Heart left ventricle (tissue), 16 donors: ENCODE results near the gene ZNF511. TPM values are rescaled to one million over a fixed set of nuclear protein-coding genes. Genes with fewer than 3 reads are reported as not detected.
A peak's percentile ranks its signal among the peaks of the same experiment; 100 is the strongest.

ENCODE experiments used
- ATAC-seq, 4 donors: fragments of 200-7000 bp; cut with Tn5 transposase; one replicate each; pipeline ENCODE4 v1.9.1; 2020 to 2022; ENCODE audit warnings: moderate library complexity in 4 of 4, mild to moderate bottlenecking in 3 of 4, moderate number of reproducible peaks in 1 of 4
- DNase-seq, 5 donors: peaks; one replicate each; pipeline ENCODE4 v3.0.0-alpha.2; 2020
- H3K27ac ChIP-seq, 12 donors: fragments of 200-600 bp; sonication (generic) in 4 of 12; one replicate each; pipeline versions ENCODE4 v1.5.0 to v1.8.0; 2016 to 2022; ENCODE audit warnings: mild to moderate bottlenecking in 2 of 12
- H3K27me3 ChIP-seq, 9 donors: fragments of 200-600 bp; sonication (generic) in 2 of 9; one replicate each; pipeline versions ENCODE4 v1.5.1 to v1.8.0; 2016 to 2022; ENCODE audit warnings: mild to moderate bottlenecking in 3 of 9
- H3K36me3 ChIP-seq, 9 donors: fragments of 200-600 bp; sonication (generic) in 2 of 9; one replicate each; pipeline versions ENCODE4 v1.5.0 to v1.8.0; 2018 to 2022; ENCODE audit warnings: mild to moderate bottlenecking in 2 of 9
- H3K4me1 ChIP-seq, 12 donors: fragments of 200-600 bp; sonication (generic) in 4 of 12; one replicate each; pipeline versions ENCODE4 v1.5.0 to v1.8.0; 2016 to 2022; ENCODE audit warnings: mild to moderate bottlenecking in 3 of 12
- H3K4me3 ChIP-seq, 12 donors: fragments of 200-600 bp; sonication (generic) in 4 of 12; one replicate each; pipeline versions ENCODE4 v1.5.0 to v1.8.0; 2017 to 2022; ENCODE audit warnings: mild to moderate bottlenecking in 9 of 12, moderate library complexity in 4 of 12
- H3K9me3 ChIP-seq, 12 donors: fragments of 200-600 bp; sonication (generic) in 4 of 12; one replicate each; pipeline versions ENCODE4 v1.5.0 to v1.8.0; 2016 to 2022; ENCODE audit warnings: mild to moderate bottlenecking in 1 of 12
- CTCF ChIP-seq, 12 donors: fragments of 200-600 bp; sonication (generic) in 4 of 12; IDR thresholded peaks; one replicate each; pipeline versions ENCODE4 v1.5.0 to v1.8.0; 2018 to 2022; ENCODE audit warnings: antibody characterized with exemption in 12 of 12, mild to moderate bottlenecking in 5 of 12
- POLR2A ChIP-seq, 2 donors: fragments of 450-650 bp; IDR thresholded peaks; one replicate each; pipeline ENCODE4 v1.6.1; 2017; ENCODE audit warnings: antibody characterized with exemption in 2 of 2, mild to moderate bottlenecking in 2 of 2, moderate library complexity in 2 of 2
- WGBS, 4 donors: extraction: QIAGEN DNeasy Blood & Tissue Kit in 2 of 4; methylation state at CpG; one replicate each; pipeline versions ENCODE4 v1.1.5 to v1.1.7; 2013 to 2018; 5-methylcytosine and 5-hydroxymethylcytosine counted together
- intact Hi-C, 10 donors: fragments of 100-400 bp; cut with DNase I; formaldehyde crosslinking; loops; one replicate each; pipeline versions ENCODE4 v1.11.1 to v1.14.2; 2022
- polyA plus RNA-seq, 2 donors: library from polyadenylated mRNA; stranded (reverse); fragments of 200-250 nt; gene quantifications; one replicate each; pipeline ENCODE4 v1.2.3, GENCODE V29; 2013
- total RNA-seq, 9 donors: library from RNA; depleted of rRNA in 2 of 9; stranded (reverse); fragments of >200 nt in 2 of 9; fragmentation: NEBNext Ultra II Directional in 3 of 9; extraction: Animal tissue kit (Norgen Biotek cat#: 25700) in 3 of 9; gene quantifications; one replicate each; pipeline versions ENCODE4 v1.1.0 to v1.2.4, GENCODE V29; 2016 to 2023
- donor health status: ischemic (EF 13 %, LVEDD 7.1; RV severe dilation, severe dysfunction).
- donor health status: healthy with polysubstance abuse.
- donor health status: DM: no; HTN: yes; CAD: no.
- donor health status: DM: no; HTN: no; CAD: no.
- donor health status: ischemic (EF 25% LVEDD 6.9; RV normal size, moderate dysfunction).
- donor health status: ischemic (EF 25% LVEDD 5.7; RV mildly dilated, moderate dysfunction).
- donor health status: healthy.
- donor health status: DM: yes; HTN: yes; CAD: no.
- donor health status: ischemic (EF 35%, LVEDD 5.7; RV mildly dilated, moderate dysfunction).
- donor health status: nonischemic (EF 11% LVEDD 7.7; RV severe dilation, severe dysfunction).
- donor health status: DM: yes; HTN: yes; CAD: no.
- donor health status: PGD.
- donor health status: ischemic (EF 29% LVEDD 5.4; RV normal size, mild dysfunction).
- donor health status: nonischemic (EF 23%, LVEDD 6.1; RV moderate dilation, normal function).

Gene ZNF511
- total and polyA plus RNA-seq, 11 donors = 34.5 to 80.4 (median 41.8) TPM

GRCh38 chr10:133303206-133303605 is 5.5 kb upstream of the ZNF511 start:
- Histone ChIP-seq H3K27me3 (no peaks in the 10 kb centered on the region), H3K27ac (no peak overlapping the region), H3K36me3 (peaks cover 5 to 53% (median 42%) of the 10 kb centered on the region in 9 donors), H3K4me3 (no peak overlapping the region), H3K4me1 (peaks cover 0 to 33% (median 20%) of the 10 kb centered on the region in 12 donors), H3K9me3 (no peaks in the 10 kb centered on the region)
- TF ChIP-seq CTCF (IDR thresholded peaks at IDR 0.05) (no peak), POLR2A (IDR thresholded peaks at IDR 0.05) (no peak)
- ATAC-seq (no peak), DNase-seq (peak in 1 of 5 donors; percentile 28)
- WGBS, 4 donors = 78 to 89% (median 82%) methylated on average over 7 to 10 of the region's 10 CpGs
- intact Hi-C loops = no loop called here

GRCh38 chr10:133306097-133306476 is 2.6 kb upstream of the ZNF511 start:
- Histone ChIP-seq H3K4me3 (no peak overlapping the region), H3K4me1 (peaks cover 0 to 38% (median 21%) of the 10 kb centered on the region in 12 donors), H3K27ac (peak overlapping the region in 1 of 12 donors; percentile 99), H3K36me3 (peaks cover 0 to 36% (median 25%) of the 10 kb centered on the region in 9 donors), H3K9me3 (no peaks in the 10 kb centered on the region), H3K27me3 (no peaks in the 10 kb centered on the region)
- ATAC-seq (no peak), DNase-seq (no peak)
- TF ChIP-seq CTCF (IDR thresholded peaks at IDR 0.05) (no peak), POLR2A (IDR thresholded peaks at IDR 0.05) (no peak)
- intact Hi-C loops = loop anchor here in 2 of 10 donors (5.0 kb wide), 3 partner anchors 44 to 86 kb away; partner anchors contain the start of genes MTG1 (in 1 of the 2) and PAOX (in 1 of the 2)
- WGBS, 4 donors = 89 to 94% (median 90%) methylated on average over 5 of the region's 5 CpGs

GRCh38 chr10:133306941-133307379 is 1.8 kb upstream of the ZNF511 start:
- no peak for ATAC-seq
- H3K27ac ChIP-seq = peak overlapping the region in 1 of 12 donors; percentile 99
- 89 to 92% (median 90%) methylated on average over 17 of the region's 17 CpGs for WGBS, 4 donors
- no peaks in the 10 kb centered on the region for H3K27me3 ChIP-seq
- DNase-seq = peak in 1 of 5 donors; percentile 33
- no peak for TF ChIP-seq POLR2A (IDR thresholded peaks at IDR 0.05)
- no peak for TF ChIP-seq CTCF (IDR thresholded peaks at IDR 0.05)
- H3K36me3 ChIP-seq = peaks cover 0 to 37% (median 25%) of the 10 kb centered on the region in 9 donors
- peaks cover 0 to 38% (median 21%) of the 10 kb centered on the region in 12 donors for H3K4me1 ChIP-seq
- peak overlapping the region in 4 of 12 donors; percentile 78 to 99 (median 95) for H3K4me3 ChIP-seq
- no peaks in the 10 kb centered on the region for H3K9me3 ChIP-seq
- intact Hi-C loops = loop anchor here in 2 of 10 donors (5.0 kb wide), 3 partner anchors 45 to 85 kb away; partner anchors contain the start of genes MTG1 (in 1 of the 2) and PAOX (in 1 of the 2)

GRCh38 chr10:133307776-133308420 is 816 bp upstream of the ZNF511 start:
- Histone ChIP-seq H3K27ac (peak overlapping the region; percentile 92 to 99 (median 98)), H3K9me3 (no peaks in the 10 kb centered on the region), H3K4me3 (peak overlapping the region; percentile 78 to 100 (median 97)), H3K36me3 (peaks cover 0 to 37% (median 27%) of the 10 kb centered on the region in 9 donors), H3K27me3 (no peaks in the 10 kb centered on the region), H3K4me1 (peaks cover 0 to 38% (median 21%) of the 10 kb centered on the region in 12 donors)
- ATAC-seq = peak in 2 of 4 donors; percentile 23 to 36
- TF ChIP-seq CTCF (IDR thresholded peaks at IDR 0.05) (peak; percentile 28 to 66 (median 55)), POLR2A (IDR thresholded peaks at IDR 0.05) (no peak)
- intact Hi-C loops = loop anchor here in 2 of 10 donors (2.0 to 5.0 kb wide), 4 partner anchors 45 to 84 kb away; partner anchors contain the start of genes MTG1 (in 1 of the 2) and PAOX (in 1 of the 2)
- peak in 4 of 5 donors; percentile 59 to 81 (median 68) for DNase-seq
- 4 to 9% (median 7%) methylated on average over 23 to 25 of the region's 25 CpGs for WGBS, 4 donors
